ENCODE measurements around the gene PPT2. TPM values are rescaled to one million over a fixed set of nuclear protein-coding genes. Genes with fewer than 3 reads are reported as not detected.
A peak's percentile ranks its signal among the peaks of the same experiment; 100 is the strongest.

The PPT2 gene
- total RNA-seq, 4 donors from 2014 or later = 13.0 to 26.1 (median 24.1) TPM

DNA sequence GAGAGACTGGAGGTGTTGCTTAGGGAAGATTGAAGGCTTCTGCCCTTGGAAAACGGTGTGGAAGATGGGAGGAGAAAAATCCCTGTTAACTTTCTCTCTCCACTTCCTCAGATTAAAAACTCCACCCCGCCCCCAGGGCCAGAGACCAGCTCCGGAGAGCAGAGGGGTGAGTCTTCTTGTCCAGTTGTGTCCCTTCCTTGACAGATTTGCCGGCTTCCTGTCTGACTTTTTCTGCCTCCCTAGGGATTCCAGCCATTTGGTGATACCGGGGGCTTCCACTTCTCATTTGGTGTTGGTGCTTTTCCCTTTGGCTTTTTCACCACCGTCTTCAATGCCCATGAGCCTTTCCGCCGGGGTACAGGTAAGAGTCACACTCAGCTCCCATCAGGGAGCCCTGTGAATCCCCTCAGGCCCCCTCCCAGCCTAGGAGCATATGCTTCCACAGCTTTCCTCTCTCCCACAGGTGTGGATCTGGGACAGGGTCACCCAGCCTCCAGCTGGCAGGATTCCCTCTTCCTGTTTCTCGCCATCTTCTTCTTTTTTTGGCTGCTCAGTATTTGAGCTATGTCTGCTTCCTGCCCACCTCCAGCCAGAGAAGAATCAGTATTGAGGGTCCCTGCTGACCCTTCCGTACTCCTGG, 25.9 kb downstream of the PPT2 start:
- Histone ChIP-seq H3K27ac (peak overlapping the region in 2 of 3 donors; percentile 34 to 90), H3K4me3 (replicated peaks in 1 of 3) (no peak overlapping the region), H3K27me3 (no peaks in the 10 kb centered on the region), H3K9me3 (no peaks in the 10 kb centered on the region), H3K36me3 (peaks cover 5 to 14% of the 10 kb centered on the region in 2 donors), H3K4me1 (peaks cover 32 to 48% of the 10 kb centered on the region in 2 donors)
- intact Hi-C loops (cut with DNase I) = no loop called here
- no peak for TF ChIP-seq CTCF (IDR thresholded peaks at IDR 0.05)
- TF ChIP-seq POLR2A (IDR thresholded peaks at IDR 0.05) = no peak
- WGBS, 2 donors = 69 to 76% methylated on average over 10 of the region's 10 CpGs
- DNase-seq = no peak

DNA sequence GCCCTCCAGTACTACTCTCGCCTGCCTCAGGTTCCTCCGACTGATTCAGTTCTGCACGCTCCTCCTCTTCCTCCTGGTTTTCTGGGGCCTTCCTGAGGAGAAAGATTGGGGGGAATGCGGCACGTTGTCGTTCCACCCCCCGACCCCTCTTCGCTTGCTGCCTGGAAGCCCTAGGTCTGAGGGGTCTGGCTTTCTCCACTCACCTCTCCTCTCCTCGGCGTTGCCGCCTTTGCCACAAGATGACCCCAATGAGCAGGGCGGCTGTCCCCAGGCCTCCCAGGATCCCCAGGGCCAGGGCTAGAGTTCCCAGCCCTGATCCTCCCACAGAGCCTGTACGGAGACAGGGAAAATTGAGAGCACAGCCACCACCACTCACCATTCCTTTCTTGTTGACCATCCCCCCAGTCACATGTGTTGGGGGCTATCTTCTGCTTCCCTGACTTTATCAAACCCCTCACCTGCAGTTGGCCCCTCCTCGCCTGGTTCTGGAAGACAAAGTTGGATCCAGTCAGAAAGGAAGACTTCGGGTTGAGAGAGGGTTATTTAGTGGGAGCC, 27.3 kb downstream of the PPT2 start:
- H3K4me1 ChIP-seq = peaks cover 31 to 50% of the 10 kb centered on the region in 2 donors
- TF ChIP-seq POLR2A (IDR thresholded peaks at IDR 0.05) = no peak
- no peak for TF ChIP-seq CTCF (IDR thresholded peaks at IDR 0.05)
- no peak for DNase-seq
- intact Hi-C loops (cut with DNase I) = no loop called here
- H3K9me3 ChIP-seq = no peaks in the 10 kb centered on the region
- H3K27ac ChIP-seq = peak overlapping the region in 1 of 3 donors; percentile 88
- H3K36me3 ChIP-seq = peaks cover 5 to 14% of the 10 kb centered on the region in 2 donors
- 90 to 93% methylated on average over 15 of the region's 15 CpGs for WGBS, 2 donors
- H3K4me3 ChIP-seq (replicated peaks in 1 of 3) = no peak overlapping the region
- no peaks in the 10 kb centered on the region for H3K27me3 ChIP-seq

DNA sequence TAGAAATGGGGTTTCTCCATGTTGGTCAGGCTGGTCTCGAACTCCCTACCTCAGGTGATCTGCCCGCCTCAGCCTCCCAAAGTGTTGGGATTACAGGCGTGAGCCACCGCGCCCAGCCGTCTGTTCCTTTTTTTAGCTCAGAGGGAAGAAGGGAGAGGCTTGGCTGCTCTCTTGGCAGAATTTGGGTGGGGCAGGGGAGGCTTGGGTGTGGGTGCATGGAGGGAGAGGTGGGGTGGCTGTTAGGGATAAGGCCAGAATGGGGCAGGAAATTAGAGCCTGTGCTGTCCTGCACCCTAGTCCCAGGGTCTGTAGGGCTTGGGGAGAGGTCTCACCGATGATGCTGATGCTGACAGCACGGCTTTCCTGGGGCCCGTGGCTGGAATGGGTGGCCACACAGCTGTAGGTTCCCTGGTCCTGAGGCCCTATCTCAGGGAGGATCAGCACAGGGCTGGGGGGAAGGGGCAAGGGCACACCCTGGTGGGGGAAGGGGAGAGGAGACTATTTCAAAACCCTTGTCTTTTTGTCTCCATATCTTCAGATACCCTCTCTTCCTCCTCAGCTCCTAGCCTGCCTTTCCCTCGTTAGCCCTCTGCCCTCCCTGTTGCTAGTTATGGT, 28.1 kb downstream of the PPT2 start:
- no peak for DNase-seq
- no peaks in the 10 kb centered on the region for H3K9me3 ChIP-seq
- peak overlapping the region in 1 of 3 donors; percentile 88 for H3K27ac ChIP-seq
- H3K4me1 ChIP-seq = peaks cover 34 to 50% of the 10 kb centered on the region in 2 donors
- no peak overlapping the region for H3K4me3 ChIP-seq (replicated peaks in 1 of 3)
- TF ChIP-seq POLR2A (IDR thresholded peaks at IDR 0.05) = no peak
- TF ChIP-seq CTCF (IDR thresholded peaks at IDR 0.05) = no peak
- intact Hi-C loops (cut with DNase I) = no loop called here
- H3K36me3 ChIP-seq = peaks cover 5 to 19% of the 10 kb centered on the region in 2 donors
- WGBS, 2 donors = 89% methylated on average over 10 of the region's 10 CpGs
- H3K27me3 ChIP-seq = no peaks in the 10 kb centered on the region

DNA sequence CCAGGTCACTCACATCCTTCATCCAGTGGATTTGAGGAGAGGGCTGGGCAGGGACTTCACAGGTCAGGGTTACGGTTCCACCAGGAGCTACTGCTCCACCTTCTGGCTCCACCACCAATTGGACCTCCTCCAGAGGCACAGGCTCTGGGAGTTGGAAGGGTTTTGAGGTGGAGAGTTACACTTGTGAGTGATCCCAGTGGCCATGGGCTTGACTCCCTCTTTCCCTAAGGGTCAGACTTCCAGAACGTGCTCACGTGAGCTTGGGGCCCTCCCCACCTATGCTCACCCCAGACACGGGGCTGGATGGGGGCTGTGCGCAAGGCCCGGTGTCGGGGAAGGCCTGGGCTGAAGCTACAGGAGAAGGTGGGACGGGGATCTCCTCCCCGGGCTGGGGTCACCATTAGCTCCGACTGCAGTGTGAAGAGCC, 28.6 kb downstream of the PPT2 start:
- WGBS, 2 donors = 79 to 97% methylated on average over 7 to 9 of the region's 10 CpGs
- TF ChIP-seq POLR2A (IDR thresholded peaks at IDR 0.05) = no peak
- no peak for TF ChIP-seq CTCF (IDR thresholded peaks at IDR 0.05)
- no peaks in the 10 kb centered on the region for H3K9me3 ChIP-seq
- intact Hi-C loops (cut with DNase I) = no loop called here
- no peak overlapping the region for H3K4me3 ChIP-seq (replicated peaks in 1 of 3)
- no peaks in the 10 kb centered on the region for H3K27me3 ChIP-seq
- no peak for DNase-seq
- peak overlapping the region in 1 of 3 donors; percentile 88 for H3K27ac ChIP-seq
- H3K4me1 ChIP-seq = peaks cover 33 to 50% of the 10 kb centered on the region in 2 donors
- H3K36me3 ChIP-seq = peaks cover 8 to 24% of the 10 kb centered on the region in 2 donors

DNA sequence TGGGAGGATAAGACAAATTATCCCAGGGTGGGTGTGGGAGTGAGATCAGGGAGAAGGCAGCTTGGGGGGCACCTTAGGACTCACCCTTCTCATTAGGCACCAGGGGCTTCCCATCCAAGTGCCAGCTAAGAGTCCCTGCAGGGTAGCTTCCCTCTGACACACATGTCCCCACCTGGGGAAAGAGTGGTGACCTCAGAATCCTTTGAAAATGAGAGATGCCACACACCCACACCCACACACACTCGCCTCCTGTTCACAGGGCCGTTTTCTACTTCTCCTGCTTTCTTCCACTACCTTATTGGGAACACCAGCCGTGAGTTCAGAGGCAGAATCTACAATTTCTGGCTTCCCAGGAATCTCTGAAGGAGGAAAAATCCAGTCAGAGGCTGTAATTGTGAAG, 29.1 kb downstream of the PPT2 start:
- H3K4me3 ChIP-seq (replicated peaks in 1 of 3) = no peak overlapping the region
- intact Hi-C loops (cut with DNase I) = no loop called here
- H3K27ac ChIP-seq = peak overlapping the region; percentile 85 to 88 (median 88)
- no peaks in the 10 kb centered on the region for H3K9me3 ChIP-seq
- peaks cover 11 to 27% of the 10 kb centered on the region in 2 donors for H3K36me3 ChIP-seq
- WGBS, 2 donors = 88 to 91% methylated on average over 3 of the region's 3 CpGs
- TF ChIP-seq CTCF (IDR thresholded peaks at IDR 0.05) (no peak), POLR2A (IDR thresholded peaks at IDR 0.05) (no peak)
- DNase-seq = no peak
- H3K4me1 ChIP-seq = peaks cover 33 to 55% of the 10 kb centered on the region in 2 donors
- no peaks in the 10 kb centered on the region for H3K27me3 ChIP-seq

Measured in thyroid gland (tissue), 4 donors.